Stomach (tissue), 9 donors: ENCODE measurements around the gene GMDS. TPM values are rescaled to one million over a fixed set of nuclear protein-coding genes. Genes with fewer than 3 reads are reported as not detected.

Experiments
- DNase-seq, 2 donors: peaks; one replicate each; pipeline versions ENCODE4 v3.0.0 to v3.0.0-alpha.2; 2013 to 2019
- H3K27ac ChIP-seq, 5 donors: fragments of 200-600 bp in 4 of 5; sonication (generic) in 4 of 5; one replicate each; pipeline ENCODE4 v1.5.1; 2013 to 2019; ENCODE audit warnings: mild to moderate bottlenecking in 1 of 5, moderate library complexity in 1 of 5
- H3K27me3 ChIP-seq, 3 donors: fragments of 200-600 bp; sonication (generic); one replicate each; pipeline ENCODE4 v1.5.1; 2017 to 2019; ENCODE audit warnings: mixed run types in 1 of 3
- H3K36me3 ChIP-seq, 4 donors: fragments of 200-600 bp; sonication (generic); 1 replicate in 3 of 4; 2 replicates in 1 of 4; pipeline ENCODE4 v1.5.1; 2016 to 2019
- H3K4me1 ChIP-seq, 4 donors: fragments of 200-600 bp; sonication (generic); one replicate each; pipeline ENCODE4 v1.5.1; 2016 to 2019
- H3K4me3 ChIP-seq, 4 donors: fragments of 200-600 bp; sonication (generic) in 3 of 4; one replicate each; pipeline ENCODE4 v1.5.1; 2016 to 2019; ENCODE audit warnings: mild to moderate bottlenecking in 1 of 4
- H3K9me3 ChIP-seq, 4 donors: fragments of 200-600 bp; sonication (generic); one replicate each; pipeline ENCODE4 v1.5.1; 2016 to 2019
- EP300 ChIP-seq: sonication (generic); formaldehyde crosslinking; IDR thresholded peaks from one replicate; pipeline ENCODE4 v1.6.1; 2017; ENCODE audit warnings: antibody characterized with exemption
- POLR2A ChIP-seq, 4 donors: fragments of 450-650 bp; IDR thresholded peaks; one replicate each; pipeline ENCODE4 v1.6.1; 2016; ENCODE audit warnings: antibody characterized with exemption in 4 of 4, control low read depth in 2 of 4, mild to moderate bottlenecking in 1 of 4, moderate library complexity in 1 of 4
- POLR2AphosphoS5 ChIP-seq, 3 donors: sonication (generic); formaldehyde crosslinking; IDR thresholded peaks; one replicate each; pipeline ENCODE4 v1.6.1; 2016; ENCODE audit warnings: antibody characterized with exemption in 3 of 3
- WGBS, 5 donors: extraction: QIAGEN DNeasy Blood & Tissue Kit in 3 of 5; methylation state at CpG; one replicate each; pipeline versions ENCODE4 v1.1.5 to v1.1.7; 2013 to 2018; 5-methylcytosine and 5-hydroxymethylcytosine counted together
- intact Hi-C: fragments of 100-400 bp; cut with DNase I; formaldehyde crosslinking; loops from one replicate; pipeline ENCODE4 v1.15.1; 2023; ENCODE audit warnings: low total_unique reads
- polyA plus RNA-seq, 3 donors: library from polyadenylated mRNA; stranded (reverse); fragments of 200-250 nt; gene quantifications; one replicate each; pipeline ENCODE4 v1.2.3, GENCODE V29; 2013
- total RNA-seq, 5 donors: library from RNA; depleted of rRNA; stranded (reverse); fragments of >200 nt; gene quantifications; one replicate each; pipeline versions ENCODE4 v1.1.0 to v1.2.3, GENCODE V29; 2014 to 2016
- TF ChIP-seq, protein P1 (sequence below), 7 experiments: fragments of 450-650 bp in 4 of 7; fragments of 200-600 bp in 3 of 7; sonication (generic) in 3 of 7; IDR thresholded peaks; one replicate each; pipeline ENCODE4 v1.5.1; 2016 to 2019; ENCODE audit warnings: antibody characterized with exemption in 7 of 7, control low read depth in 2 of 7, mild to moderate bottlenecking in 1 of 7
- donor health status: healthy with polysubstance abuse.
- donor health status: Bipolar disorder and iron deficiency.
- donor health status: healthy.

GMDS gene
- total and polyA plus RNA-seq, 8 donors, result 83.7 to 262 (median 121) TPM

GRCh38 chr6:1662534-1662933, 582.9 kb downstream of the GMDS start:
- DNase-seq, result peak in 1 of 2 donors; percentile 57
- intact Hi-C loops, result no loop called here
- no peaks in the 10 kb centered on the region for H3K9me3 ChIP-seq
- H3K4me3 ChIP-seq, result no peak overlapping the region
- peaks cover 0 to 3% (median 0%) of the 10 kb centered on the region in 4 donors for H3K36me3 ChIP-seq
- no peaks in the 10 kb centered on the region for H3K27me3 ChIP-seq
- H3K4me1 ChIP-seq, result peaks cover 0 to 10% (median 0%) of the 10 kb centered on the region in 4 donors
- H3K27ac ChIP-seq, result no peak overlapping the region
- TF ChIP-seq POLR2A (IDR thresholded peaks at IDR 0.05) (no peak), POLR2AphosphoS5 (IDR thresholded peaks at IDR 0.05) (no peak), EP300 (no peak)
- TF ChIP-seq, protein P1, sequence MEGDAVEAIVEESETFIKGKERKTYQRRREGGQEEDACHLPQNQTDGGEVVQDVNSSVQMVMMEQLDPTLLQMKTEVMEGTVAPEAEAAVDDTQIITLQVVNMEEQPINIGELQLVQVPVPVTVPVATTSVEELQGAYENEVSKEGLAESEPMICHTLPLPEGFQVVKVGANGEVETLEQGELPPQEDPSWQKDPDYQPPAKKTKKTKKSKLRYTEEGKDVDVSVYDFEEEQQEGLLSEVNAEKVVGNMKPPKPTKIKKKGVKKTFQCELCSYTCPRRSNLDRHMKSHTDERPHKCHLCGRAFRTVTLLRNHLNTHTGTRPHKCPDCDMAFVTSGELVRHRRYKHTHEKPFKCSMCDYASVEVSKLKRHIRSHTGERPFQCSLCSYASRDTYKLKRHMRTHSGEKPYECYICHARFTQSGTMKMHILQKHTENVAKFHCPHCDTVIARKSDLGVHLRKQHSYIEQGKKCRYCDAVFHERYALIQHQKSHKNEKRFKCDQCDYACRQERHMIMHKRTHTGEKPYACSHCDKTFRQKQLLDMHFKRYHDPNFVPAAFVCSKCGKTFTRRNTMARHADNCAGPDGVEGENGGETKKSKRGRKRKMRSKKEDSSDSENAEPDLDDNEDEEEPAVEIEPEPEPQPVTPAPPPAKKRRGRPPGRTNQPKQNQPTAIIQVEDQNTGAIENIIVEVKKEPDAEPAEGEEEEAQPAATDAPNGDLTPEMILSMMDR (IDR thresholded peaks at IDR 0.05), result no peak

- peaks cover 0 to 8% (median 2%) of the 10 kb centered on the region in 4 donors for H3K36me3 ChIP-seq
- H3K4me3 ChIP-seq, result no peak overlapping the region
- 67 to 87% (median 84%) methylated on average over 7 of the region's 7 CpGs for WGBS, 5 donors
- no peak overlapping the region for H3K27ac ChIP-seq
- peaks cover 0 to 10% (median 0%) of the 10 kb centered on the region in 4 donors for H3K4me1 ChIP-seq
- no peaks in the 10 kb centered on the region for H3K9me3 ChIP-seq
- TF ChIP-seq, protein P1 (IDR thresholded peaks at IDR 0.05), result no peak
- no peak for TF ChIP-seq EP300
- TF ChIP-seq POLR2AphosphoS5 (IDR thresholded peaks at IDR 0.05), result no peak
- TF ChIP-seq POLR2A (IDR thresholded peaks at IDR 0.05), result no peak
- H3K27me3 ChIP-seq, result no peaks in the 10 kb centered on the region
- DNase-seq, result no peak
- intact Hi-C loops, result no loop called here
Measured at GRCh38 chr6:1659816-1660215, 585.6 kb downstream of the GMDS start.

GRCh38 chr6:1658212-1659005, 587.0 kb downstream of the GMDS start:
- 93 to 96% (median 95%) methylated on average over 15 of the region's 15 CpGs for WGBS, 5 donors
- Histone ChIP-seq H3K4me3 (no peak overlapping the region), H3K27me3 (no peaks in the 10 kb centered on the region), H3K9me3 (no peaks in the 10 kb centered on the region), H3K36me3 (peaks cover 0 to 8% (median 2%) of the 10 kb centered on the region in 4 donors), H3K4me1 (peaks cover 0 to 10% (median 0%) of the 10 kb centered on the region in 4 donors), H3K27ac (no peak overlapping the region)
- intact Hi-C loops, result no loop called here
- DNase-seq, result no peak
- TF ChIP-seq EP300 (no peak), POLR2A (IDR thresholded peaks at IDR 0.05) (no peak), POLR2AphosphoS5 (IDR thresholded peaks at IDR 0.05) (no peak)
- TF ChIP-seq, protein P1 (IDR thresholded peaks at IDR 0.05), result no peak

DNA sequence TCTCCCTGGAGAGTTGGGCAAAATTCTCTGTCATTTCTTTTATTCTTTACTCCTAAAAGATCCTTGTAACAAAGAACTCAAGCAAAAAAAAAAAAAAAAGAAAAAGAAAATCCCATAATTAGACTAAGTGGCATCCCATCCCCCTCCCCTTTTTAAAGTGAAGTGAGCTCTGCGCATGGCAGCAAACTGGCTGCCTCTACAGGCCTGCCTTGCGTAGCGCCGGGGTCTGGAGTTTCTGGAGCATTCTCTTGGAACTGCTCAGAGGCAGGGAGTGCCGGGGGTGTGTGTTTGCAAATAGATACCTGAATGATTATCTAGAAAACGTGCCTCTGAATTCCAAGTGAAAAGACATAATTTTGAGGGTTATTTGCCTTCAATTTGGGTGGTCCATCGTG, 587.6 kb downstream of the GMDS start:
- Histone ChIP-seq H3K4me1 (peaks cover 0 to 5% (median 0%) of the 10 kb centered on the region in 4 donors), H3K9me3 (no peaks in the 10 kb centered on the region), H3K4me3 (no peak overlapping the region), H3K36me3 (peaks cover 0 to 8% (median 2%) of the 10 kb centered on the region in 4 donors), H3K27ac (no peak overlapping the region), H3K27me3 (no peaks in the 10 kb centered on the region)
- TF ChIP-seq, protein P1 (IDR thresholded peaks at IDR 0.05), result no peak
- TF ChIP-seq POLR2A (IDR thresholded peaks at IDR 0.05), result no peak
- TF ChIP-seq POLR2AphosphoS5 (IDR thresholded peaks at IDR 0.05), result no peak
- TF ChIP-seq EP300, result no peak
- no peak for DNase-seq
- 75 to 81% (median 76%) methylated on average over 7 of the region's 7 CpGs for WGBS, 5 donors
- intact Hi-C loops, result no loop called here
